Measurements from ENCODE around the gene SNTN.

SNTN gene

GRCh38 chr3:63679186-63679585 is 26.7 kb downstream of the SNTN start:
- DNase-seq: no peak

- DNase-seq: no peak
Measured at GRCh38 chr3:63684081-63684480, 31.6 kb downstream of the SNTN start.

GRCh38 chr3:63685340-63685739 is 32.9 kb downstream of the SNTN start:
- DNase-seq: no peak

GRCh38 chr3:63687278-63688225 is 35.1 kb downstream of the SNTN start:
- DNase-seq: no peak

GRCh38 chr3:63689285-63689684 is 36.8 kb downstream of the SNTN start:
- no peak for DNase-seq

- DNase-seq: no peak
Measured at GRCh38 chr3:63693351-63693750, 40.9 kb downstream of the SNTN start.

- DNase-seq: no peak
Measured at GRCh38 chr3:63705092-63705645, 52.7 kb downstream of the SNTN start.

GRCh38 chr3:63706321-63707085 is 54.0 kb downstream of the SNTN start:
- DNase-seq: no peak

- no peak for DNase-seq
Measured at GRCh38 chr3:63707731-63708130, 55.3 kb downstream of the SNTN start.

GRCh38 chr3:63709576-63709975 is 57.1 kb downstream of the SNTN start:
- DNase-seq: no peak

Data from stimulated activated CD4-positive, alpha-beta T cell treated with anti-CD3 and anti-CD28 coated beads, Interleukin-1b, Interleukin-23, amount 100 ng/mL, for 48 hours (primary cell).